Common myeloid progenitor, CD34-positive (primary cell): ENCODE data around the gene ZNF362.

ENCODE experiments used
- CTCF ChIA-PET: fragments of 350-600 bp; sonication (Branson Sonifier 250); formaldehyde crosslinking; loops from one replicate; lab custom pipeline; 2021; ENCODE audit warnings: antibody characterized with exemption; lab: Charles Lee
- POLR2A ChIA-PET: fragments of 350-600 bp; sonication (Branson Sonifier 250); formaldehyde crosslinking; loops from one replicate; lab custom pipeline; 2021; ENCODE audit warnings: antibody characterized with exemption; lab: Charles Lee
- DNase-seq, 3 donors: peaks; one replicate each; pipeline versions ENCODE4 v3.0.0 to v3.0.0-alpha.2; 2013
- H3K27ac ChIP-seq, 2 experiments: 1 replicate in 1 of 2; 2 replicates in 1 of 2; pipeline ENCODE4 v1.7.0; 2013; ENCODE audit warnings: inconsistent platforms in 2 of 2, low read length in 2 of 2, mild to moderate bottlenecking in 2 of 2, low read depth in 1 of 2, moderate library complexity in 1 of 2; ENCODE audit not compliant: severe bottlenecking in 2 of 2, insufficient read depth in 1 of 2, poor library complexity in 1 of 2
- H3K27me3 ChIP-seq, 5 experiments: replicated peaks in 2 of 5; 1 replicate in 3 of 5; 2 replicates in 2 of 5; pipeline versions ENCODE4 v1.6.1 to v1.7.0; 2013; ENCODE audit warnings: low read length in 4 of 5, mild to moderate bottlenecking in 2 of 5, moderate library complexity in 2 of 5, inconsistent platforms in 1 of 5; ENCODE audit not compliant: insufficient read depth in 5 of 5, control insufficient read depth in 4 of 5
- H3K36me3 ChIP-seq, 4 experiments: 1 replicate in 2 of 4; 2 replicates in 2 of 4; pipeline versions ENCODE4 v1.6.1 to v1.7.0; 2013; ENCODE audit warnings: low read length in 3 of 4, control low read depth in 1 of 4, mild to moderate bottlenecking in 1 of 4; ENCODE audit not compliant: control insufficient read depth in 4 of 4, insufficient read depth in 4 of 4
- H3K4me1 ChIP-seq, 4 experiments: 1 replicate in 3 of 4; 2 replicates in 1 of 4; pipeline versions ENCODE4 v1.6.1 to v1.7.1; 2013; ENCODE audit warnings: low read length in 3 of 4, mild to moderate bottlenecking in 3 of 4, control low read depth in 1 of 4, inconsistent platforms in 1 of 4, moderate library complexity in 1 of 4; ENCODE audit not compliant: control insufficient read depth in 4 of 4, insufficient read depth in 4 of 4; ENCODE audit errors: control extremely low read depth in 1 of 4
- H3K4me3 ChIP-seq, 7 experiments: 1 replicate in 4 of 7; 2 replicates in 3 of 7; pipeline versions ENCODE4 v1.5.1 to v1.7.0; 2013; ENCODE audit warnings: mild to moderate bottlenecking in 7 of 7, low read length in 6 of 7, moderate library complexity in 6 of 7, inconsistent platforms in 2 of 7, low read depth in 2 of 7, control low read depth in 1 of 7; ENCODE audit not compliant: insufficient read depth in 4 of 7, control insufficient read depth in 1 of 7; ENCODE audit errors: extremely low read depth in 1 of 7
- H3K9me3 ChIP-seq, 5 experiments: 1 replicate in 4 of 5; 2 replicates in 1 of 5; pipeline versions ENCODE4 v1.6.1 to v1.7.1; 2013; ENCODE audit warnings: low read length in 4 of 5, mild to moderate bottlenecking in 2 of 5, inconsistent platforms in 1 of 5, low read depth in 1 of 5, moderate library complexity in 1 of 5; ENCODE audit not compliant: control insufficient read depth in 4 of 5, insufficient read depth in 2 of 5; ENCODE audit errors: control extremely low read depth in 1 of 5
- WGBS: methylation state at CpG from one replicate; pipeline ENCODE4 v1.1.5; 2013; ENCODE audit not compliant: insufficient coverage; 5-methylcytosine and 5-hydroxymethylcytosine counted together

Gene ZNF362

GRCh38 chr1:33250724-33251123 lies 5.6 kb upstream of the ZNF362 start:
- Histone ChIP-seq H3K4me3 (no peak overlapping the region), H3K4me1 (peaks cover 0 to 9% (median 7%) of the 10 kb centered on the region in 4 experiments), H3K27ac (no peak overlapping the region), H3K9me3 (no peaks in the 10 kb centered on the region), H3K36me3 (no peaks in the 10 kb centered on the region), H3K27me3 (no peaks in the 10 kb centered on the region)
- DNase-seq: no peak
- WGBS: 100% methylated on average over 1 of the region's 3 CpGs
- ChIA-PET POLR2A (no interaction called here), CTCF (no interaction called here)

- peaks cover 6 to 31% (median 25%) of the 10 kb centered on the region in 4 experiments for H3K4me1 ChIP-seq
- H3K27me3 ChIP-seq: no peaks in the 10 kb centered on the region
- WGBS: 93% methylated on average over 3 of the region's 3 CpGs
- peaks cover 0 to under 1% (median 0%) of the 10 kb centered on the region in 4 experiments for H3K36me3 ChIP-seq
- H3K4me3 ChIP-seq: no peak overlapping the region
- H3K9me3 ChIP-seq: no peaks in the 10 kb centered on the region
- ChIA-PET CTCF (interaction anchor here (1.0 kb wide), 1 partner anchor 127 kb away, joined by 3 read pairs; no protein-coding TSS in a partner anchor), POLR2A (no interaction called here)
- no peak overlapping the region for H3K27ac ChIP-seq
- DNase-seq: no peak
These were observed 1.8 kb upstream of the ZNF362 start for GRCh38 chr1:33254491-33254890.

GRCh38 chr1:33255347-33256220 lies 708 bp upstream of the ZNF362 start:
- no peaks in the 10 kb centered on the region for H3K27me3 ChIP-seq
- H3K4me1 ChIP-seq: peaks cover 6 to 34% (median 25%) of the 10 kb centered on the region in 4 experiments
- no peaks in the 10 kb centered on the region for H3K9me3 ChIP-seq
- CTCF ChIA-PET: interaction anchor here (1.0 kb wide), 1 partner anchor 128 kb away, joined by 3 read pairs; no protein-coding TSS in a partner anchor
- peak; percentile 81 to 92 (median 90) for DNase-seq
- WGBS: 18% methylated on average over 27 of the region's 70 CpGs
- H3K4me3 ChIP-seq: peak overlapping the region; percentile 48 to 94 (median 65)
- POLR2A ChIA-PET: interaction anchor here (0.8 kb wide), 1 partner anchor 37 kb away, joined by 3 read pairs; no protein-coding TSS in a partner anchor
- peak overlapping the region in 1 of 2 experiments; percentile 78 for H3K27ac ChIP-seq
- peaks cover 0 to 4% (median 0%) of the 10 kb centered on the region in 4 experiments for H3K36me3 ChIP-seq

- DNase-seq: no peak
- ChIA-PET POLR2A (no interaction called here), CTCF (no interaction called here)
- Histone ChIP-seq H3K4me3 (peak overlapping the region in 6 of 7 experiments; percentile 25 to 94 (median 58)), H3K27ac (no peak overlapping the region), H3K27me3 (no peaks in the 10 kb centered on the region), H3K4me1 (peaks cover 6 to 38% (median 27%) of the 10 kb centered on the region in 4 experiments), H3K36me3 (peaks cover 0 to 4% (median 0%) of the 10 kb centered on the region in 4 experiments), H3K9me3 (no peaks in the 10 kb centered on the region)
- WGBS: 0% methylated on average over 2 of the region's 43 CpGs
These were observed 146 bp upstream of the ZNF362 start for GRCh38 chr1:33256221-33256470.

GRCh38 chr1:33257207-33257771 lies 997 bp downstream of the ZNF362 start:
- H3K27me3 ChIP-seq: no peaks in the 10 kb centered on the region
- peaks cover 0 to 4% (median 0%) of the 10 kb centered on the region in 4 experiments for H3K36me3 ChIP-seq
- POLR2A ChIA-PET: interaction anchor here (0.7 kb wide), 1 partner anchor 36 kb away, joined by 7 read pairs; no protein-coding TSS in a partner anchor
- peak overlapping the region; percentile 83 to 95 for H3K27ac ChIP-seq
- 0% methylated on average over 7 of the region's 18 CpGs for WGBS
- H3K9me3 ChIP-seq: no peaks in the 10 kb centered on the region
- CTCF ChIA-PET: interaction anchor here (0.6 to 2.1 kb wide), 4 partner anchors 8 to 38 kb away, joined by 3 to 6 read pairs (median 4); no protein-coding TSS in a partner anchor
- peak overlapping the region; percentile 62 to 98 (median 91) for H3K4me3 ChIP-seq
- no peak for DNase-seq
- H3K4me1 ChIP-seq: peaks cover 6 to 39% (median 27%) of the 10 kb centered on the region in 4 experiments

DNA sequence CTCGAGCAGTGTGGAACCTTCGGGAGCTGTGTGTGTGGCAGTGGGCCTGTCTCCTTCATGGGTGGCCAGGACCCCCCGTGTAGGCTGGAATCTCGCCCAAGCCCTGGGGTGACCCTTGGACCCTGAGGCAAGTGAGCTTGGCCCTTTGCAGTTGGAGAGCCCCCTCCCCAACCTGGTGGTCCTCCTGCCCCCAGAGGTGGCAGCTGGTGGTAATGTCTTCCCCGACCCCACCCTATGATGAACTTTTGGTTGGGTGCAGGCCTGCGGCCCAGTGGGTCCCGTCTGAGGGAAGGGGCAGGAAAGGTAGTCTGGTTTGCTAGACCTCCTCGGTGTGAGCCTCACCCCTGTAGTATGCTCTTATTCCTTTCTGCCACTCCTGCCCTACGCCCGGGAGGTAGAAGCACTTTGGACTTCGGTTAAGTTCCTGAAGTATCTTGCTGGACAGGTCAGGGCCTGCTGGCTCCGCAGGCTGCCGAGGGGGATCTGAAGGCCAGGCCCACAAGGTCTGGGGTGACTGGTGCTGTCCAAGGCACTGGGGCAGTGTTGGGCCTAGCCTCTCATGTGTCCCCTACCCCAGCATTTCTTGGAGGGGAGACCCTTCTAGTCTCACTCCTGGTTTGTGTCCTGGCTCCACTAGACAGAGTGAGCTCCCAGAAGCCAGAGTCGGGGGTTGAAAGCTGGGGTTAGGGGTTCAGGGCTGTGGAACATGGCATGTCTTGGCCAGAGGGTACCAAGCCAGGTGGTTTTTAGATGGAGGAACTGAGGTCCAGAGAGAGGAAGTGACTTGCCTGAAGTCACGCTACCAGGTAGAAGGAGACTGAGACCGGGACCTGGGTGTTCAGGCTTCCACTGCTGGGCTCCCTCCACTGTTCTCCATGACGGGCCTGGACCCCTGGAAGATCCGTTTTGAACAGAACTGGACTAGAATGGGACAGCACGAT lies 1.8 kb downstream of the ZNF362 start:
- Histone ChIP-seq H3K4me1 (peaks cover 6 to 39% (median 27%) of the 10 kb centered on the region in 4 experiments), H3K27ac (peak overlapping the region; percentile 83 to 95), H3K4me3 (peak overlapping the region in 6 of 7 experiments; percentile 90 to 98 (median 92)), H3K9me3 (no peaks in the 10 kb centered on the region), H3K36me3 (peaks cover 0 to 11% (median 5%) of the 10 kb centered on the region in 4 experiments), H3K27me3 (no peaks in the 10 kb centered on the region)
- no peak for DNase-seq
- POLR2A ChIA-PET: interaction anchor here (0.7 kb wide), 1 partner anchor 35 kb away, joined by 7 read pairs; no protein-coding TSS in a partner anchor
- CTCF ChIA-PET: interaction anchor here (0.6 to 2.1 kb wide), 4 partner anchors 9 to 37 kb away, joined by 3 to 6 read pairs (median 4); no protein-coding TSS in a partner anchor
- WGBS: 44% methylated on average over 14 of the region's 19 CpGs
